ENCODE data around the gene SFN. TPM values are rescaled to one million over a fixed set of nuclear protein-coding genes. Genes with fewer than 3 reads are reported as not detected.

SFN gene
- total RNA-seq, 1 experiment from 2014 or later = 245 TPM

GRCh38 chr1:26832249-26832960 lies 30.5 kb upstream of the SFN start:
- H3K79me2 ChIP-seq (ENCODE audit: insufficient read depth, low read length) = peaks cover 48% of the 10 kb centered on the region
- H3K36me3 ChIP-seq (ENCODE audit: control insufficient read depth in 1 of 2, insufficient read depth in 2 of 2, low read length in 2 of 2) = peaks cover 35 to 47% of the 10 kb centered on the region in 2 experiments
- H3K27me3 ChIP-seq (ENCODE audit: insufficient read depth, low read length) = no peaks in the 10 kb centered on the region
- BruUV-seq (replicated peaks) = no TSS peak
- no peak overlapping the region for H2AFZ ChIP-seq (ENCODE audit: low read depth, low read length, poor library complexity, severe bottlenecking)
- H3K9me2 ChIP-seq (ENCODE audit: insufficient read depth) = no peaks in the 10 kb centered on the region
- no peaks in the 10 kb centered on the region for H3K9me3 ChIP-seq (ENCODE audit: control insufficient read depth in 1 of 2, insufficient read depth in 1 of 2, low read depth in 1 of 2, low read length in 2 of 2)
- no peaks in the 10 kb centered on the region for H4K20me1 ChIP-seq (ENCODE audit: insufficient read depth)
- H3K4me1 ChIP-seq (ENCODE audit: control insufficient read depth in 1 of 2, insufficient read depth in 2 of 2, low read length in 2 of 2) = peaks cover 6 to 20% of the 10 kb centered on the region in 2 experiments; a peak in 3 of 4 replicates
- TF ChIP-seq ZFX (IDR thresholded peaks at IDR 0.05) = no peak
- RAD21 ChIA-PET (ENCODE audit: low non-redundant PET in 1 of 2, low total read pairs in 2 of 2, uncharacterized antibody in 2 of 2, unreplicated experiment in 2 of 2) = interaction anchor here in 1 of 2 experiments (0.6 kb wide), 1 partner anchor 36 kb away, joined by 3 read pairs; no protein-coding TSS in a partner anchor
- H3K4me2 ChIP-seq (ENCODE audit: low read length) = no peak overlapping the region
- H3K4me3 ChIP-seq (replicated peaks in 1 of 2; ENCODE audit: low read depth in 1 of 2, low read length in 2 of 2) = no peak overlapping the region
- no peak overlapping the region for H3K27ac ChIP-seq (ENCODE audit: low read depth, low read length)
- POLR2A ChIA-PET = interaction anchor here (0.5 to 1.5 kb wide), 2 partner anchors 17 to 192 kb away, joined by 3 read pairs; no protein-coding TSS in a partner anchor
- CTCF ChIA-PET = interaction anchor here (1.1 kb wide), 1 partner anchor 23 kb away, joined by 4 read pairs; no protein-coding TSS in a partner anchor
- no peak for DNase-seq (ENCODE audit: low read depth, low spot score)
- H3K9ac ChIP-seq (ENCODE audit: low read length) = no peak overlapping the region
- intact Hi-C loops (cut with micrococcal nuclease) = no loop called here
- peak; percentile 34; the same call in 1 of the 2 replicates for ATAC-seq

DNA sequence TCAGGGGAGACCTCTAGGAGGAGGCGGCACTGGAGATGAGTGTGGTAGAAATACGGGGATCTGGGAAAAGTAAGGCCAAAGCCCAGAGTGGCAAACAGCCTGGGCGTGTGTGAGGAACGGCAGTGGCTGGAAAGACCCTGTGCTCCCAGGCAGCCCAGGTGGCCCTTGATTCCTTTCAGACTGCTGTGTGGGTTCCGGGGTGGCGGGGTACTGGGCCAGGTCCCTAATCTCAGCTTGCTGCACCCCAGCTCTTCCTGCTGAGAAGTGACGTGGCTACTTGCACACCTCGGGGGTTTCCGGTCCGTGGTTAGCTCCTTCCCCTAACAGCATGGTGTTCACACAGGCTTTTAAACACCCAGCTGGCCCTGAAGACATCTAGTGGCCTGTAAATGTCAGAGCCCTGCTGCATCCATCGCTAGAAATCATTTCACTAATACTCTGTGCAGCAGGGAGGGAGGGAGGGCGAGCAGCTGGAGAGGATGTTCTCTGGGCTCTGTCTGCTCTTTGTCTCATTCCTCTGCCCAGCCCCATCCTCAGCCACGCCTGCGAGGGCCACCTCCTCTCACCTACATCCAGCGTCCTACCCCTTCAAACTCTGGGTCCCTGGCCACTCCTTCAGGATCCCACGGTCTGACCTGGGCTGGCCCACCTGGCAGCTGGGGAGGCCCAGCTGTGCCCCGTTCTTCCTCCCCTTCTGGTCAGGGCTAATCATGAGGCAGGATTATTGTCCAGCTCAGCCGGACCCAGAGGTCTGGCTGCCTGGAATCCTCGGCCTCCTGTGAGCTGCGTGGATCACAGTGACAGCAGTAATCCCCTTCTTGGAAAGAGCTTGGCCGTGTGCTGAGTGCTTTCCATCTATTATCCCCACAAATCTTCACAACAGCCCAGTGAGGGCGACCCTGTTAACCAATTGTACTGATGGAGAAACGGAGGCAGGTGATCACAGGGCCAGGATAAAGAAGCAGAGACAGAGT lies 29.2 kb upstream of the SFN start:
- no peak overlapping the region for H3K27ac ChIP-seq (ENCODE audit: low read depth, low read length)
- ChIA-PET POLR2A (no interaction called here), RAD21 (ENCODE audit: low non-redundant PET in 1 of 2, low total read pairs in 2 of 2, uncharacterized antibody in 2 of 2, unreplicated experiment in 2 of 2) (no interaction called here), CTCF (no interaction called here)
- no peaks in the 10 kb centered on the region for H4K20me1 ChIP-seq (ENCODE audit: insufficient read depth)
- DNase-seq (ENCODE audit: low read depth, low spot score) (no peak), ATAC-seq (no peak)
- no peaks in the 10 kb centered on the region for H3K9me3 ChIP-seq (ENCODE audit: control insufficient read depth in 1 of 2, insufficient read depth in 1 of 2, low read depth in 1 of 2, low read length in 2 of 2)
- no peak overlapping the region for H2AFZ ChIP-seq (ENCODE audit: low read depth, low read length, poor library complexity, severe bottlenecking)
- H3K4me1 ChIP-seq (ENCODE audit: control insufficient read depth in 1 of 2, insufficient read depth in 2 of 2, low read length in 2 of 2) = peaks cover 0 to 8% of the 10 kb centered on the region in 2 experiments; a peak in 2 of 4 replicates
- no peak overlapping the region for H3K4me2 ChIP-seq (ENCODE audit: low read length)
- H3K79me2 ChIP-seq (ENCODE audit: insufficient read depth, low read length) = peaks cover 36% of the 10 kb centered on the region
- H3K4me3 ChIP-seq (replicated peaks in 1 of 2; ENCODE audit: low read depth in 1 of 2, low read length in 2 of 2) = no peak overlapping the region
- TF ChIP-seq ZFX (IDR thresholded peaks at IDR 0.05) = no peak
- no peak for TF ChIP-seq RAD21 (IDR thresholded peaks at IDR 0.05; ENCODE audit: low read depth)
- no peak for TF ChIP-seq SIN3A (IDR thresholded peaks at IDR 0.05; ENCODE audit: low read depth)
- no peak for TF ChIP-seq POLR2AphosphoS5 (IDR thresholded peaks at IDR 0.05; ENCODE audit: low read depth, low read length)
- no peak for TF ChIP-seq CBX3 (IDR thresholded peaks at IDR 0.05; ENCODE audit: low read depth)
- no peak for TF ChIP-seq ZNF274 (IDR thresholded peaks at IDR 0.05; ENCODE audit: low read depth, low read length)
- TF ChIP-seq FOSL1 (IDR thresholded peaks at IDR 0.05; ENCODE audit: low read depth) = no peak
- no peak for TF ChIP-seq EZH2 (IDR thresholded peaks at IDR 0.05)
- TF ChIP-seq, protein P1, sequence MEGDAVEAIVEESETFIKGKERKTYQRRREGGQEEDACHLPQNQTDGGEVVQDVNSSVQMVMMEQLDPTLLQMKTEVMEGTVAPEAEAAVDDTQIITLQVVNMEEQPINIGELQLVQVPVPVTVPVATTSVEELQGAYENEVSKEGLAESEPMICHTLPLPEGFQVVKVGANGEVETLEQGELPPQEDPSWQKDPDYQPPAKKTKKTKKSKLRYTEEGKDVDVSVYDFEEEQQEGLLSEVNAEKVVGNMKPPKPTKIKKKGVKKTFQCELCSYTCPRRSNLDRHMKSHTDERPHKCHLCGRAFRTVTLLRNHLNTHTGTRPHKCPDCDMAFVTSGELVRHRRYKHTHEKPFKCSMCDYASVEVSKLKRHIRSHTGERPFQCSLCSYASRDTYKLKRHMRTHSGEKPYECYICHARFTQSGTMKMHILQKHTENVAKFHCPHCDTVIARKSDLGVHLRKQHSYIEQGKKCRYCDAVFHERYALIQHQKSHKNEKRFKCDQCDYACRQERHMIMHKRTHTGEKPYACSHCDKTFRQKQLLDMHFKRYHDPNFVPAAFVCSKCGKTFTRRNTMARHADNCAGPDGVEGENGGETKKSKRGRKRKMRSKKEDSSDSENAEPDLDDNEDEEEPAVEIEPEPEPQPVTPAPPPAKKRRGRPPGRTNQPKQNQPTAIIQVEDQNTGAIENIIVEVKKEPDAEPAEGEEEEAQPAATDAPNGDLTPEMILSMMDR (IDR thresholded peaks at IDR 0.05 in 2 of 3, conservative IDR thresholded peaks at IDR 0.05 in 1 of 3; ENCODE audit: borderline replicate concordance in 1 of 3, insufficient read depth in 1 of 3, low read depth in 2 of 3, low read length in 2 of 3) = no peak
- no peak for TF ChIP-seq POLR2A (IDR thresholded peaks at IDR 0.05; ENCODE audit: borderline replicate concordance, extremely low read depth, insufficient read depth, insufficient read length)
- no peak for TF ChIP-seq MAX (IDR thresholded peaks at IDR 0.05)
- no peak for TF ChIP-seq ATF3 (IDR thresholded peaks at IDR 0.05)
- intact Hi-C loops (cut with micrococcal nuclease) = no loop called here
- no TSS peak for BruUV-seq (replicated peaks)
- no peaks in the 10 kb centered on the region for H3K9me2 ChIP-seq (ENCODE audit: insufficient read depth)
- H3K36me3 ChIP-seq (ENCODE audit: control insufficient read depth in 1 of 2, insufficient read depth in 2 of 2, low read length in 2 of 2) = peaks cover 39 to 52% of the 10 kb centered on the region in 2 experiments
- no peaks in the 10 kb centered on the region for H3K27me3 ChIP-seq (ENCODE audit: insufficient read depth, low read length)
- H3K9ac ChIP-seq (ENCODE audit: low read length) = no peak overlapping the region
